Pancreas (tissue), 10 donors: ENCODE data around the gene PLPP4. TPM values are rescaled to one million over a fixed set of nuclear protein-coding genes. Genes with fewer than 3 reads are reported as not detected.

ENCODE experiments used
- ATAC-seq, 4 donors: fragments of 200-7000 bp; cut with Tn5 transposase; one replicate each; pipeline versions ENCODE4 v1.8.0 to v1.9.1; 2020; ENCODE audit warnings: mild to moderate bottlenecking in 4 of 4, moderate library complexity in 4 of 4
- DNase-seq, 6 donors: peaks; one replicate each; pipeline ENCODE4 v3.0.0-alpha.2; 2020
- FAIRE-seq: peaks from 2 replicates; lab custom pipeline; 2012; peaks lifted over from hg19 to GRCh38; lab: Jason Lieb, UNC
- H3K27ac ChIP-seq, 4 donors: fragments of 200-600 bp; sonication (generic); 1 replicate in 3 of 4; 2 replicates in 1 of 4; pipeline versions ENCODE4 v1.5.0 to v1.8.0; 2020
- H3K27me3 ChIP-seq, 4 donors: fragments of 200-600 bp; one replicate each; pipeline ENCODE4 v1.8.0; 2021
- H3K36me3 ChIP-seq, 3 donors: fragments of 200-600 bp; sonication (generic) in 1 of 3; one replicate each; pipeline versions ENCODE4 v1.5.0 to v1.8.0; 2020 to 2021
- H3K4me1 ChIP-seq, 3 donors: fragments of 200-600 bp; one replicate each; pipeline ENCODE4 v1.8.0; 2021
- H3K4me3 ChIP-seq, 4 donors: fragments of 200-600 bp; sonication (generic) in 2 of 4; one replicate each; pipeline versions ENCODE4 v1.5.0 to v1.8.0; 2020 to 2021
- H3K9me3 ChIP-seq, 4 donors: fragments of 200-600 bp; one replicate each; pipeline ENCODE4 v1.8.0; 2021
- CTCF ChIP-seq, 4 donors: fragments of 200-600 bp; sonication (generic) in 3 of 4; IDR thresholded peaks; one replicate each; pipeline versions ENCODE4 v1.5.0 to v1.8.0; 2021; ENCODE audit warnings: antibody characterized with exemption in 4 of 4
- WGBS, 2 donors: extraction: QIAGEN DNeasy Blood & Tissue Kit; methylation state at CpG; one replicate each; pipeline ENCODE4 v1.1.7; 2013; 5-methylcytosine and 5-hydroxymethylcytosine counted together
- intact Hi-C, 3 donors: fragments of 100-400 bp; cut with DNase I; formaldehyde crosslinking; loops; one replicate each; pipeline versions ENCODE4 v1.11.1 to v1.14.2; 2022
- polyA plus RNA-seq, 2 donors: library from polyadenylated mRNA; stranded (reverse); fragments of 200-250 nt; gene quantifications; one replicate each; pipeline ENCODE4 v1.2.3, GENCODE V29; 2013
- total RNA-seq, 6 donors: library from RNA; stranded (reverse); fragmentation: NEBNext Ultra II Directional in 4 of 6; extraction: Animal tissue kit (Norgen Biotek cat#: 25700) in 4 of 6; gene quantifications; one replicate each; pipeline versions ENCODE4 v1.2.1 to v1.2.4, GENCODE V29; 2021 to 2023
- donor health status: healthy with polysubstance abuse.
- donor health status: DM: no; HTN: no; CAD: no; lungs with moderate emphysema.
- donor health status: DM: no; HTN: no; CAD: no.
- donor health status: control.
- donor health status: control.
- donor health status: Bipolar disorder and iron deficiency.
- donor health status: DM: yes; HTN: yes; CAD: no.
- donor health status: DM: no; HTN: no; CAD: no.
- donor health status: DM: no; HTN: no; CAD: no.
- donor health status: DM: yes; HTN: yes; CAD: no.

The PLPP4 gene
- total RNA-seq, result 1 to 10 TPM in 1 of 6 donors, under 1 TPM in 1, not detected in 4; 0.08 to 1.7 TPM
- under 1 TPM in 1 of 2 donors, not detected in 1; 0.07 TPM for polyA plus RNA-seq

DNA sequence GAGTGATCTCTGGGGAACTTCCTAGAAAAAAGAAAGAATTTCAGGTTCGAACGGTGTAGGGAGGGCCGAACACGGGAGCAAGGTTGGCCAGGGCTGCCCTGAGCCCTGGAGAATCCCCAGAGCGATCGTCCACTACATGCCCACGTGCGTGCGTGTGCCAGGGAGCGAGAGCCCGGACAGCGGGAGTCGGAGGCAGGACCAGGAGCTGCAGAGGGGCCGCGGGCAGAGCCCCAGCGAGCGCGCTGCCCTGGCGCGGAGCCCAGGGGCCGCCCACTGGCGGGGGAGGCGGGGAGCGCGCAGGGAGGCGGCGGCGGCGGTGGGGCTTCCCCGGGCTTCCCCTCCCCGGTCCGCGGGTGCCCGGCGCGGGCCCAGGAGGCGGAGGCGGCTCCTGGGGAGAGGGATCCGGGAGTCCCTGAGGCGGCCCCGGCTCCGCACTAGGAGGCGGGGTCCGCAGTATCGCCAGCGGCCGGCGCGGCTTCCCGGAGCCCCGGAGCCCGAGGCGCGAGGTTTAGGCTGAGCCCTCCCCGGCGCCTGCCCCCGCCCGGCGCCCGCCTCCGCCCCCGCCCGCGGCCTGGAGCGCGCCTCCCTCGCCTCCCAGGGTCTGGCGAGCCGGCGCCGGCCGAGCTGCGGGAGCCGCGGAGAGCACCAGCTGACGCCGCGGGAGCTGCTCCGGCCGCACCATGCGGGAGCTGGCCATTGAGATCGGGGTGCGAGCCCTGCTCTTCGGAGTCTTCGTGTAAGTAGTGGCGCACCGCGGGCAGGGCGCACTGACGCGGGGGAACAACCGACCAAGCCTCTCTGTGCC is at the start of gene PLPP4:
Gene PLPP4, plus strand, starts transcription at position 602 of the 805 bp plus-strand sequence. Its CDS starts 79 bp downstream, at position 681.
- H3K4me3 ChIP-seq, result peak within 1 kb of the TSS; percentile 16 to 47 (median 34)
- 1% methylated on average over 62 to 92 of the region's 92 CpGs for WGBS, 2 donors

GRCh38 chr10:120409816-120410215 is 47.2 kb upstream of the PLPP4 start:
- H3K27ac ChIP-seq, result no peak overlapping the region
- DNase-seq (no peak), ATAC-seq (no peak), FAIRE-seq (no peak)
- 73 to 76% methylated on average over 4 of the region's 4 CpGs for WGBS, 2 donors
- no peaks in the 10 kb centered on the region for H3K4me1 ChIP-seq
- H3K27me3 ChIP-seq, result no peaks in the 10 kb centered on the region
- no peaks in the 10 kb centered on the region for H3K36me3 ChIP-seq
- H3K4me3 ChIP-seq, result no peak overlapping the region
- intact Hi-C loops, result no loop called here
- no peak for TF ChIP-seq CTCF (IDR thresholded peaks at IDR 0.05)
- H3K9me3 ChIP-seq, result no peaks in the 10 kb centered on the region

More for the DNA sequence above, at the start of gene PLPP4:
- TF ChIP-seq CTCF (IDR thresholded peaks at IDR 0.05), result no peak
- intact Hi-C loops, result no loop called here
- FAIRE-seq, result no peak
- Histone ChIP-seq H3K27ac (no peak within 1 kb of the TSS), H3K36me3 (no peaks in the 10 kb centered on the region), H3K27me3 (peaks cover 0 to 19% (median 0%) of the 10 kb centered on the region in 4 donors), H3K9me3 (no peaks in the 10 kb centered on the region), H3K4me1 (peaks cover 0 to 4% (median 3%) of the 10 kb centered on the region in 3 donors)
- DNase-seq, result peak in 5 of 6 donors; percentile 11 to 77 (median 42)
- ATAC-seq, result peak; percentile 73 to 84 (median 80)

- H3K4me1 ChIP-seq, result no peaks in the 10 kb centered on the region
- WGBS, 2 donors, result 43 to 44% methylated on average over 3 of the region's 3 CpGs
- H3K27ac ChIP-seq, result no peak overlapping the region
- H3K36me3 ChIP-seq, result no peaks in the 10 kb centered on the region
- TF ChIP-seq CTCF (IDR thresholded peaks at IDR 0.05), result no peak
- H3K27me3 ChIP-seq, result no peaks in the 10 kb centered on the region
- H3K4me3 ChIP-seq, result no peak overlapping the region
- no peaks in the 10 kb centered on the region for H3K9me3 ChIP-seq
- intact Hi-C loops, result no loop called here
- DNase-seq, result no peak
- no peak for FAIRE-seq
- ATAC-seq, result no peak
Measured at GRCh38 chr10:120414946-120415345, 42.1 kb upstream of the PLPP4 start.

- no peaks in the 10 kb centered on the region for H3K9me3 ChIP-seq
- WGBS, 2 donors, result 65 to 70% methylated on average over 5 of the region's 5 CpGs
- H3K36me3 ChIP-seq, result no peaks in the 10 kb centered on the region
- no peak for DNase-seq
- FAIRE-seq, result no peak
- H3K4me1 ChIP-seq, result no peaks in the 10 kb centered on the region
- no peak for TF ChIP-seq CTCF (IDR thresholded peaks at IDR 0.05)
- no peaks in the 10 kb centered on the region for H3K27me3 ChIP-seq
- ATAC-seq, result peak in 1 of 4 donors; percentile 29
- no peak overlapping the region for H3K27ac ChIP-seq
- no peak overlapping the region for H3K4me3 ChIP-seq
- intact Hi-C loops, result no loop called here
Measured at GRCh38 chr10:120415709-120416330, 41.2 kb upstream of the PLPP4 start.
